IMR-90 (cell line): ENCODE results near the gene SHLD3. TPM values are rescaled to one million over a fixed set of nuclear protein-coding genes. Genes with fewer than 3 reads are reported as not detected.

Experiments used
- ATAC-seq: fragments of 200-7000 bp; cut with Tn5 transposase; 2 replicates; pipeline ENCODE4 v1.9.1; 2020; ENCODE audit warnings: low read depth, mild to moderate bottlenecking, moderate library complexity
- BruUV-seq: library from RNA; stranded (reverse); fragments of 400-500 nt; replicated peaks from 2 replicates; lab custom pipeline; 2021; lab: Mats Ljungman, UMichigan
- CTCF ChIA-PET: fragments of 300-600 bp; formaldehyde crosslinking; extraction: SDS; loops from one replicate; lab custom pipeline; 2021; ENCODE audit warnings: antibody characterized with exemption; lab: Yijun Ruan, JAX
- POLR2A ChIA-PET: fragments of 300-600 bp; sonication (Branson Sonifier 250); formaldehyde crosslinking; loops from one replicate; lab custom pipeline; 2022; ENCODE audit warnings: antibody characterized with exemption; ENCODE audit not compliant: unreplicated experiment; lab: Charles Lee
- DNase-seq: peaks from one replicate; pipeline ENCODE4 v3.0.0; 2013
- H2AFZ ChIP-seq: replicated peaks from 2 replicates; pipeline ENCODE3; 2013; ENCODE audit warnings: low read length, mild to moderate bottlenecking; ENCODE audit not compliant: poor library complexity
- H2AK5ac ChIP-seq: 2 replicates; pipeline ENCODE4 v1.6.1; 2013; ENCODE audit warnings: low read depth, low read length, inconsistent platforms
- H2AK9ac ChIP-seq: replicated peaks from 2 replicates; pipeline ENCODE3; 2013; ENCODE audit warnings: mild to moderate bottlenecking, low read depth, low read length, moderate library complexity; ENCODE audit not compliant: poor library complexity
- H2BK120ac ChIP-seq: 2 replicates; pipeline ENCODE4 v1.6.1; 2013; ENCODE audit warnings: low read depth, low read length, inconsistent platforms
- H2BK15ac ChIP-seq: 3 replicates; pipeline ENCODE4 v1.6.1; 2013; ENCODE audit warnings: low read depth, low read length, inconsistent platforms
- H2BK20ac ChIP-seq: 2 replicates; pipeline ENCODE4 v1.6.1; 2013; ENCODE audit warnings: low read depth, mild to moderate bottlenecking, inconsistent platforms, low read length, moderate library complexity
- H2BK5ac ChIP-seq: 2 replicates; pipeline ENCODE4 v1.6.1; 2013; ENCODE audit warnings: mild to moderate bottlenecking, low read depth, low read length, inconsistent platforms; ENCODE audit not compliant: poor library complexity, severe bottlenecking
- H3K14ac ChIP-seq: replicated peaks from 2 replicates; pipeline ENCODE4 v1.6.1; 2013; ENCODE audit warnings: low read depth, low read length, inconsistent platforms
- H3K18ac ChIP-seq: 2 replicates; pipeline ENCODE4 v1.6.1; 2013; ENCODE audit warnings: low read depth, low read length, control low read depth
- H3K23ac ChIP-seq: 2 replicates; pipeline ENCODE4 v1.6.1; 2013; ENCODE audit warnings: low read depth, low read length, inconsistent platforms
- H3K27ac ChIP-seq: 2 replicates; pipeline ENCODE4 v1.5.1; 2013; ENCODE audit warnings: mild to moderate bottlenecking, control low read depth, low read length; ENCODE audit not compliant: insufficient read depth
- H3K27me3 ChIP-seq: 2 replicates; pipeline ENCODE4 v1.6.1; 2013; ENCODE audit warnings: low read length; ENCODE audit not compliant: control insufficient read depth, insufficient read depth
- H3K36me3 ChIP-seq: 2 replicates; pipeline ENCODE4 v1.6.1; 2013; ENCODE audit warnings: low read length, mixed read lengths; ENCODE audit not compliant: control insufficient read depth, insufficient read depth
- H3K4ac ChIP-seq: 2 replicates; pipeline ENCODE4 v1.6.1; 2013; ENCODE audit warnings: low read depth, low read length, inconsistent platforms
- H3K4me1 ChIP-seq: 2 replicates; pipeline ENCODE4 v1.6.1; 2013; ENCODE audit warnings: low read length, mixed read lengths; ENCODE audit not compliant: control insufficient read depth, insufficient read depth
- H3K4me2 ChIP-seq: 2 replicates; pipeline ENCODE4 v1.6.1; 2013; ENCODE audit warnings: low read depth, mild to moderate bottlenecking, control low read depth, low read length, moderate library complexity
- H3K4me3 ChIP-seq: 2 replicates; pipeline ENCODE4 v1.5.1; 2013; ENCODE audit warnings: low read depth, mild to moderate bottlenecking, control low read depth, low read length, moderate library complexity; ENCODE audit not compliant: insufficient read depth
- H3K56ac ChIP-seq: 2 replicates; pipeline ENCODE4 v1.6.1; 2013; ENCODE audit warnings: low read length, inconsistent platforms; ENCODE audit not compliant: insufficient read depth; ENCODE audit errors: extremely low read depth
- H3K79me1 ChIP-seq, 2 experiments: 2 replicates each; pipeline ENCODE4 v1.6.1; 2013; ENCODE audit warnings: low read length in 2 of 2, inconsistent platforms in 1 of 2, low read depth in 1 of 2
- H3K9ac ChIP-seq: 2 replicates; pipeline ENCODE4 v1.6.1; 2013; ENCODE audit warnings: low read depth, low read length, control low read depth
- H3K9me1 ChIP-seq: 2 replicates; pipeline ENCODE4 v1.6.1; 2013; ENCODE audit warnings: low read length, inconsistent platforms; ENCODE audit not compliant: insufficient read depth
- H3K9me3 ChIP-seq: 2 replicates; pipeline ENCODE4 v1.6.1; 2013; ENCODE audit warnings: low read length; ENCODE audit not compliant: control insufficient read depth, insufficient read depth
- H4K20me1 ChIP-seq: 2 replicates; pipeline ENCODE4 v1.6.1; 2013; ENCODE audit warnings: low read length, inconsistent platforms; ENCODE audit not compliant: insufficient read depth
- H4K5ac ChIP-seq: 2 replicates; pipeline ENCODE4 v1.6.1; 2013; ENCODE audit warnings: mild to moderate bottlenecking, low read depth, low read length, control low read depth
- H4K8ac ChIP-seq, 2 experiments: 2 replicates each; pipeline ENCODE4 v1.6.1; 2013; ENCODE audit warnings: low read depth in 2 of 2, low read length in 2 of 2, control low read depth in 1 of 2, inconsistent platforms in 1 of 2
- H4K91ac ChIP-seq: 2 replicates; pipeline ENCODE4 v1.6.1; 2013; ENCODE audit warnings: low read depth, low read length, inconsistent platforms; ENCODE audit not compliant: insufficient read depth
- CEBPB ChIP-seq: IDR thresholded peaks from 2 replicates; pipeline ENCODE4 v1.6.1; 2012; ENCODE audit warnings: low read depth, low read length, improper control_type of control experiment
- CHD1 ChIP-seq: IDR thresholded peaks from 2 replicates; pipeline ENCODE4 v1.6.1; 2012; ENCODE audit warnings: low read depth, low read length, improper control_type of control experiment
- MAFK ChIP-seq: IDR thresholded peaks from 2 replicates; pipeline ENCODE4 v1.6.1; 2012; ENCODE audit warnings: low read depth, low read length, improper control_type of control experiment
- RAD21 ChIP-seq: IDR thresholded peaks from 2 replicates; pipeline ENCODE4 v1.6.1; 2012; ENCODE audit warnings: low read length, improper control_type of control experiment
- SMC3 ChIP-seq: fragments of 150-350 bp; IDR thresholded peaks from 2 replicates; pipeline ENCODE4 v1.6.1; 2016; ENCODE audit warnings: low read depth, mild to moderate bottlenecking, antibody characterized with exemption, low read length, moderate library complexity
- USF2 ChIP-seq: fragments of 150-350 bp; IDR thresholded peaks from 2 replicates; pipeline ENCODE4 v1.6.1; 2017; ENCODE audit warnings: mild to moderate bottlenecking, antibody characterized with exemption, low read length, low read depth
- WGBS, 2 experiments: methylation state at CpG; one replicate each; pipeline versions ENCODE4 v1.1.5 to v1.1.7; 2013; ENCODE audit warnings: missing lambda C conversion rate in 2 of 2; ENCODE audit not compliant: insufficient read length in 1 of 2; ENCODE audit errors: extremely low coverage in 2 of 2; 5-methylcytosine and 5-hydroxymethylcytosine counted together
- dilution Hi-C: fragments of 300-500 bp; cut with HindIII; formaldehyde crosslinking; loops from one replicate; pipeline ENCODE4 v1.14.3; 2018; ENCODE audit warnings: low sequenced_read_pairs; ENCODE audit not compliant: unreplicated experiment
- in situ Hi-C: fragments of 300-500 bp; cut with MboI; formaldehyde crosslinking; loops from 3 replicates; pipeline ENCODE4 v1.14.3; 2019; ENCODE audit warnings: low sequenced_read_pairs, inconsistent platforms, mixed read lengths
- intact Hi-C: fragments of 100-400 bp; cut with micrococcal nuclease; formaldehyde crosslinking; loops from 2 replicates; pipeline ENCODE4 v1.10.0; 2022
- polyA plus RNA-seq, 3 experiments: library from polyadenylated mRNA; depleted of rRNA; stranded (reverse); fragments of >200 nt; gene quantifications; 2 replicates each; pipeline ENCODE4 v1.2.3, GENCODE V29; 2012; ENCODE audit warnings: low replicate concordance in 1 of 3
- total RNA-seq: library from RNA; depleted of rRNA; stranded (reverse); fragments of >200 nt; gene quantifications from 2 replicates; pipeline ENCODE4 v1.2.3, GENCODE V29; 2012

Gene SHLD3
- total and polyA plus RNA-seq, 2 of the 4 experiments (the other 2 are of a cell fraction) = 1.7 to 2.5 TPM

DNA sequence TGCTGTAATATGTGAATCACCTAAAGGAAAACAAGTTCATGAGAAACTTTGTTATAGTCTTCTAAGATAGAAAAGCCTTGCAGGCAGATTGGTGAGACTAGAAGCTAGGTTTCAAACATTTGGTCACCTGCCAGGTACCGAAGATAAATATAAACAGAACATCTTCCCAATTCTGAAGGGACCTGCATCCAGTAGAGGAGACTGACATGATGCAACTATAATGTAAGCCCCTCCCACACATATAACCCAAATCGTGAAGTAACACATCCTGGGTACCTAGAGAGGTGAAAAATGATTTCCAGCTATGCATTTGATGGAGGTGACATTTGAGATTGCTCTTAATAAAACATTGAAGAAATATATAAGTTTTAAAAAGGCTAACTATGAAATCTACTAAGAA lies 29.9 kb downstream of the SHLD3 start:
- H3K4me2 ChIP-seq = no peak overlapping the region
- no peaks in the 10 kb centered on the region for H3K9me3 ChIP-seq
- no peak overlapping the region for H2BK120ac ChIP-seq
- H2AK9ac ChIP-seq = no peak overlapping the region
- ATAC-seq (no peak), DNase-seq (no peak)
- H3K4me1 ChIP-seq = no peaks in the 10 kb centered on the region
- no peak overlapping the region for H3K4ac ChIP-seq
- in situ Hi-C loops (no loop called here), dilution Hi-C loops (no loop called here), intact Hi-C loops (no loop called here)
- no peaks in the 10 kb centered on the region for H4K20me1 ChIP-seq
- H2BK15ac ChIP-seq = no peak overlapping the region
- no peak overlapping the region for H3K4me3 ChIP-seq
- H3K14ac ChIP-seq = no peak overlapping the region
- H3K56ac ChIP-seq = no peak overlapping the region
- H2BK5ac ChIP-seq = no peak overlapping the region
- WGBS, 2 experiments = no CpG with 5 or more reads among the region's 2 CpGs
- H3K27me3 ChIP-seq = no peaks in the 10 kb centered on the region
- ChIA-PET CTCF (no interaction called here), POLR2A (no interaction called here)
- no peak overlapping the region for H3K18ac ChIP-seq
- no peak overlapping the region for H2AFZ ChIP-seq
- H3K79me1 ChIP-seq = peaks cover 0 to 4% of the 10 kb centered on the region in 2 experiments; a peak in 2 of 4 replicates
- no peak overlapping the region for H4K91ac ChIP-seq
- no peak overlapping the region for H4K8ac ChIP-seq
- no peak for TF ChIP-seq RAD21
- TF ChIP-seq MAFK = no peak
- TF ChIP-seq CHD1 = no peak
- TF ChIP-seq USF2 = no peak
- TF ChIP-seq SMC3 = no peak
- no peak for TF ChIP-seq CEBPB
- peaks cover 3% of the 10 kb centered on the region; the same call in 1 of the 2 replicates for H3K9me1 ChIP-seq
- H2BK20ac ChIP-seq = no peak overlapping the region
- H2AK5ac ChIP-seq = no peak overlapping the region
- H3K9ac ChIP-seq = no peak overlapping the region
- peaks cover 5% of the 10 kb centered on the region for H3K36me3 ChIP-seq
- no peak overlapping the region for H3K23ac ChIP-seq
- H3K27ac ChIP-seq = no peak overlapping the region
- BruUV-seq = no TSS peak
- H4K5ac ChIP-seq = no peak overlapping the region
